Measurements from ENCODE around the gene ABCA1. TPM values are rescaled to one million over a fixed set of nuclear protein-coding genes. Genes with fewer than 3 reads are reported as not detected.

ABCA1 gene
- total and polyA plus RNA-seq, 10 of the 15 experiments (the other 5 are each of a cell fraction or from before 2014, with no cell fraction given): 0.01 to 0.56 (median 0.16) TPM

DNA sequence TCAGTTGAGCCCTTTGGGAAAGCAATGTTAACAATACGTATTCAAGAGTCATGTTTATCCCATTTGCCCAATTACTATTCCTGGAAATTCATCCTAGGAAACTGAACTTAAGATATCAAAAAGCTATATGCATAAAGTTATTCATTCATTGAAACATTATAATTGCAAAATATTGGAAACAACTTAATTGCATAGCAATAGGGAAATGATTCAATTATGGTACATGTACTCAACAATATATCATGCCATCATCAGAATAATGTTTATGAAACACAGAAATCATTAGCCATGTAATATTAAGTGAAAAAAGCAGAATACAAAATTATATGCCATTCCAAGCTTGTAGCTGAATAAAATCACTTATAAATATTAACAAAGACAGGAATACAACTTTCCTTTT, 35.3 kb downstream of the ABCA1 start:
- ChIA-PET POLR2A (no interaction called here), RAD21 (ENCODE audit: unreplicated experiment) (no interaction called here), SMC1A (ENCODE audit: uncharacterized antibody, unreplicated experiment) (no interaction called here), CTCF (interaction anchor here (0.7 to 2.2 kb wide), 4 partner anchors 13 to 58 kb away, joined by 3 to 11 read pairs (median 3); no protein-coding TSS in a partner anchor)
- Histone ChIP-seq H3K27ac (ENCODE audit: control insufficient read depth, insufficient read depth) (no peak overlapping the region), H3K4me2 (ENCODE audit: control insufficient read depth, insufficient read depth) (no peak overlapping the region), H3K27me3 (replicated peaks in 1 of 2; ENCODE audit: control insufficient read depth in 2 of 2, insufficient read depth in 2 of 2, low read length in 1 of 2) (no peaks in the 10 kb centered on the region), H3K36me3 (ENCODE audit: control insufficient read depth in 2 of 2, insufficient read depth in 2 of 2, low read length in 1 of 2) (no peaks in the 10 kb centered on the region), H2AFZ (ENCODE audit: control insufficient read depth, low read depth, low read length) (no peak overlapping the region), H3K4me3 (no peak overlapping the region), H3K9ac (ENCODE audit: control insufficient read depth, insufficient read depth, low read length) (no peak overlapping the region), H3K79me2 (ENCODE audit: control insufficient read depth, insufficient read depth, low read length) (no peaks in the 10 kb centered on the region), H3K4me1 (ENCODE audit: control insufficient read depth, insufficient read depth, low read length) (no peaks in the 10 kb centered on the region), H3K9me3 (replicated peaks; ENCODE audit: control insufficient read depth, insufficient read depth, low read length) (no peaks in the 10 kb centered on the region), H4K20me1 (ENCODE audit: control insufficient read depth, insufficient read depth) (no peaks in the 10 kb centered on the region)
- WGBS (ENCODE audit: insufficient coverage, insufficient replicate concordance, low lambda C conversion rate, missing lambda C conversion rate): 41% methylated on average over 1 of the region's 1 CpG
- no peak for ATAC-seq
- DNase-seq (ENCODE audit: low read depth, low spot score): no peak
- intact Hi-C loops (cut with micrococcal nuclease; ENCODE audit: unreplicated experiment): no loop called here
- no peak for FAIRE-seq
- no TSS peak for BruUV-seq (replicated peaks)
- no peak for TF ChIP-seq SUPT20H (IDR thresholded peaks at IDR 0.05; ENCODE audit: borderline replicate concordance, control insufficient read depth, low read depth, low read length)
- TF ChIP-seq, protein P1, sequence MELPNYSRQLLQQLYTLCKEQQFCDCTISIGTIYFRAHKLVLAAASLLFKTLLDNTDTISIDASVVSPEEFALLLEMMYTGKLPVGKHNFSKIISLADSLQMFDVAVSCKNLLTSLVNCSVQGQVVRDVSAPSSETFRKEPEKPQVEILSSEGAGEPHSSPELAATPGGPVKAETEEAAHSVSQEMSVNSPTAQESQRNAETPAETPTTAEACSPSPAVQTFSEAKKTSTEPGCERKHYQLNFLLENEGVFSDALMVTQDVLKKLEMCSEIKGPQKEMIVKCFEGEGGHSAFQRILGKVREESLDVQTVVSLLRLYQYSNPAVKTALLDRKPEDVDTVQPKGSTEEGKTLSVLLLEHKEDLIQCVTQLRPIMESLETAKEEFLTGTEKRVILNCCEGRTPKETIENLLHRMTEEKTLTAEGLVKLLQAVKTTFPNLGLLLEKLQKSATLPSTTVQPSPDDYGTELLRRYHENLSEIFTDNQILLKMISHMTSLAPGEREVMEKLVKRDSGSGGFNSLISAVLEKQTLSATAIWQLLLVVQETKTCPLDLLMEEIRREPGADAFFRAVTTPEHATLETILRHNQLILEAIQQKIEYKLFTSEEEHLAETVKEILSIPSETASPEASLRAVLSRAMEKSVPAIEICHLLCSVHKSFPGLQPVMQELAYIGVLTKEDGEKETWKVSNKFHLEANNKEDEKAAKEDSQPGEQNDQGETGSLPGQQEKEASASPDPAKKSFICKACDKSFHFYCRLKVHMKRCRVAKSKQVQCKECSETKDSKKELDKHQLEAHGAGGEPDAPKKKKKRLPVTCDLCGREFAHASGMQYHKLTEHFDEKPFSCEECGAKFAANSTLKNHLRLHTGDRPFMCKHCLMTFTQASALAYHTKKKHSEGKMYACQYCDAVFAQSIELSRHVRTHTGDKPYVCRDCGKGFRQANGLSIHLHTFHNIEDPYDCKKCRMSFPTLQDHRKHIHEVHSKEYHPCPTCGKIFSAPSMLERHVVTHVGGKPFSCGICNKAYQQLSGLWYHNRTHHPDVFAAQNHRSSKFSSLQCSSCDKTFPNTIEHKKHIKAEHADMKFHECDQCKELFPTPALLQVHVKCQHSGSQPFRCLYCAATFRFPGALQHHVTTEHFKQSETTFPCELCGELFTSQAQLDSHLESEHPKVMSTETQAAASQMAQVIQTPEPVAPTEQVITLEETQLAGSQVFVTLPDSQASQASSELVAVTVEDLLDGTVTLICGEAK (IDR thresholded peaks at IDR 0.05; ENCODE audit: borderline replicate concordance): no peak
- TF ChIP-seq MYB (IDR thresholded peaks at IDR 0.05; ENCODE audit: borderline replicate concordance, low read depth, low read length): no peak
- no peak for TF ChIP-seq NR2F1 (conservative IDR thresholded peaks at IDR 0.05)
- TF ChIP-seq ESRRA (IDR thresholded peaks at IDR 0.05; ENCODE audit: low read length): no peak
- no peak for TF ChIP-seq CREM (IDR thresholded peaks at IDR 0.05; ENCODE audit: low read depth)
- in situ Hi-C loops (cut with MboI): no loop called here
